Glomerular visceral epithelial cell (primary cell): ENCODE results near the gene OR2T1.
A peak's percentile ranks its signal among the peaks of the same experiment; 100 is the strongest.
"Not testable (repeated sequence)": the region's sequence is repeated elsewhere in the genome, so short reads cannot be mapped to it uniquely, and the experiment has no call there.

Experiments
- DNase-seq: peaks from one replicate; pipeline ENCODE4 v3.0.0-alpha.2; 2016; ENCODE audit errors: extremely low spot score

The OR2T1 gene, protein sequence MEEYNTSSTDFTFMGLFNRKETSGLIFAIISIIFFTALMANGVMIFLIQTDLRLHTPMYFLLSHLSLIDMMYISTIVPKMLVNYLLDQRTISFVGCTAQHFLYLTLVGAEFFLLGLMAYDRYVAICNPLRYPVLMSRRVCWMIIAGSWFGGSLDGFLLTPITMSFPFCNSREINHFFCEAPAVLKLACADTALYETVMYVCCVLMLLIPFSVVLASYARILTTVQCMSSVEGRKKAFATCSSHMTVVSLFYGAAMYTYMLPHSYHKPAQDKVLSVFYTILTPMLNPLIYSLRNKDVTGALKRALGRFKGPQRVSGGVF

DNA sequence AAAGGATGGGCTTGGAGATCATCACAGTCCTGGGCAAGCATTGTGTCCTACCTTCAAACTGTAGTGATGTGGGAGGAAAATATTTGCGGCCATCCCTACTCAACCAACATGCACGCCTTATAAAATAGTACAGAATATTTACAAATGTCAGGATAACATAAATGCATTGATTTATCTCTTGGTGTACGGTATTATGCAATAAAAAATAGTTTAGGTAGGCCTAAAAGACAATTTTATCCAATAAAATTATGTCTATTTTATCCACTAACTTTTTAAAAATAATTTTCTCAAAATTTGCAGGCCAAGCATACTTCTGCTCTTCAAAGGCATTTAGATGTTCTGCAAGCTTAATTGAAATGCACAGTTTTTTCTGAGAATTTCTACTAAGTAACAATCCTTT is at the start of gene OR2T1:
OR2T1 (plus strand) TSS at position 301 of the 400 bp plus-strand sequence. CDS start 3,100 bp downstream, outside the sequence.
- no peak for DNase-seq

DNA sequence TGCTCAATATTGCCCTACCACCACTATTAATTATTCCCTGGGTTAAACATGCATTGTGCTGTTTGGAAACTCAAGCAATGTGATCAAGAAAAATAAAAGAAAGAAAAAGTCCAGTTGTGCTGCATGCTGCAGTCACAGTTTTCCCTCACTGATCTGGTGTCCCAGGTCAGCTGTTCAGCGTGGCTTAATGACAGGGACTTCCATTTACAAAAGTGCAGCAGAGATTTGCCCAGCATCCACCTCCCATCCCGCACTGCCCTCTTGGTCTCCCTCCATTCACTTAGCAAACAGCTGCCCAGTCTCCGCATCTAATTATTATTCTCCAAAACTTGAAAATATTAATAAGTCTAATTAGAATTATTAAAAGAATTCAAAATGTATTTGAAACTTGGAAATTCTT is 43.4 kb upstream of the OR2T1 start:
- no peak for DNase-seq

DNA sequence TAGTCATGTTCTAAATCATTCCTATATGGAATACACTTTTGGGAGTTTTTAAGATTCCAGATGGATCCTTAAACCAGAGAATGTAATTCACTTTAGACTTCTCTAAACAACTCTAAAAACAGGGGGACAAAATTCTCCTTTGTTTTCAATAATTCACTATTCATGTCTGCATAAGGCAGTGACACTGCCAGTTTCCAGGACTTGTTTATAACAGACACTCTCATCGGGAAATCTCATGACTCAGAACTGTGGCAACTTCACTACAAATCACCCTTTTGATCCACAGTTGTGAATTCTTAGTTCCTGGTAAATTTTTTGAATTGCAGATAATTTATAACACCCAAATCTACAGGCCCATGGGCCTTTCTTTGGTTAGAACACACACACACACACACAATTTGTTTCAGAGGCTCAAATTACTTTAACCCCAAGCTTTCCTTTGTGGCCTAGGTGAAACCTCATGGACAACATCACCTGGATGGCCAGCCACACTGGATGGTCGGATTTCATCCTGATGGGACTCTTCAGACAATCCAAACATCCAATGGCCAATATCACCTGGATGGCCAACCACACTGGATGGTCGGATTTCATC is 41.6 kb upstream of the OR2T1 start, which contains the start of gene OR2T4:
OR2T4 (plus strand) TSS at position 545 of the 595 bp plus-strand sequence; CDS start at position 545, 0 bp downstream.
- no peak for DNase-seq

DNA sequence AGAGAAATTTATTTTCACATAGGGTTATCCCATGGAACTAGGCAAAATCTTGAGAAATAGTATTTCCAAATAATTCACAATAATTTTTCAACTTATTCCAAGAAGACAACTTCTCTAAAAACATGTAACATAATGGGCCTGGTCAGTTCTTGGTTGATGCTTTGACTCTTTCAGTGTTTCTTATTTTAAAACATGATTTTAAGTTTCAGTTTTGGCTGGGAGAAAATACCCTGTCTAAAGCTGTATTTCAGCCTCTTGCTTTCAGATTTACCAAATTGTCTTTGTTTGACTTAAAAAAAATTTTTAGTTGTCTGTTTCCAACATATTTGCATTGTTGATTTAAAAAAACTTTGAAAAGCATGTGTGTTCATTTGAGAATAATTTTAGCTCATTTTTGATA is 36.2 kb upstream of the OR2T1 start:
- no peak for DNase-seq

DNA sequence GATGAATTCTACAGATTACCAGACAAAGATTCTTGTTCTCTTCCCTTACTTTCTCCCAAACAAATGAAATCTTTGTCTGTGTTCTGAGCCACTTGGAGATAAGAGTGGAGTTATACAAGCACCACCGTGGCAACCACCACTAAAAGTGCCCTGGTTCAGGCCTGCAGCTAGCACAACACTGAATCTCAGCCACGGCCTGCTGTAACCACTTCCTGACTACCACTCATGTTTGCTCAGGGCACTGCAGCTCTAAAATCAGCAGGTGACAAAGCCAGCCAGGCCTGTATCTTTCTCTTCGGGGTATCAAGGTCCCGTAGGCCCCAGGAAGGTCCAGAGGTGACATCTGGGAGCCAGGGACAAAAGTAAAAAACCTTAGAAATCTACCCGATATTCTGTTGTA is 30.5 kb upstream of the OR2T1 start:
- no peak for DNase-seq

DNA sequence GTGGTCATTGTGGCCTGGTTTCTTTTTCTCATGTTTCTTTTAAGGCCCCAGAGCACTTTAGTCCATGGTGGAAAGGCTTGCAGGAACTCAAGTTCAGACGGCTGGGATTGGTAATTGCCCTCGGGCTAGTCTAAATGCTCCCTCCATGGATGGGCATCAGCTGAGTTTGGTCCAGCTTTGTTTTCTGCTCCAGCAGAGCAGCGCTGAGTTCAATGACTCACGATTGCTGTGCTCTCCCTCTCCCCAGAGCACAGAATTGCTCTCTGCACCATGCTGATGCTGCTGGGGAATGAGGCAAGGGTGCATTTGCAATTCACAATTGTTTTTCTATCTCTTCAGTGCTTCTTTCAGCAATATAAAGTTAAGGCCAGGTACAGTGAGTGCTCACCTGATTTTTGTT is 29.1 kb upstream of the OR2T1 start:
- DNase-seq = no peak

DNA sequence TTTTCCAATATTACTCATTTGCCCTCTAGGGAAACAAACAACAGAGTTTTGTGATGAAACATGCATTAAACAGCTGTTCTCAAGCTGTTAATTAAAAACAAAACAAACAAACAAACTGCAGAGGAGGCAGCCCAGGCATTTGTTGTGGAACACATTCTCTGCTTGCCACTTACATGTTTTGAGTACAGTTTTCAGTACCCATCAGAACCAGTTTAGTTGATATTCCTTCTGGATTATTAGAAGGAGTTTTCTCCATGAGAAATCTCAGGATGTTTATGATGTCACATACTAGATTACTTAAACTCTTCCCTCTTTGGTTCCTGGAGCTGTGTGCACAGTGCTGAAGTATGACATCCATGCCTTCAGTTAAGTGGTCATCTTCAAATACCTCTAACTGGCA is 27.4 kb upstream of the OR2T1 start, which contains the start of gene OR2T6:
OR2T6 (plus strand) TSS at position 301 of the 400 bp plus-strand sequence. CDS start 11,863 bp downstream, outside the sequence.
- no peak for DNase-seq

DNA sequence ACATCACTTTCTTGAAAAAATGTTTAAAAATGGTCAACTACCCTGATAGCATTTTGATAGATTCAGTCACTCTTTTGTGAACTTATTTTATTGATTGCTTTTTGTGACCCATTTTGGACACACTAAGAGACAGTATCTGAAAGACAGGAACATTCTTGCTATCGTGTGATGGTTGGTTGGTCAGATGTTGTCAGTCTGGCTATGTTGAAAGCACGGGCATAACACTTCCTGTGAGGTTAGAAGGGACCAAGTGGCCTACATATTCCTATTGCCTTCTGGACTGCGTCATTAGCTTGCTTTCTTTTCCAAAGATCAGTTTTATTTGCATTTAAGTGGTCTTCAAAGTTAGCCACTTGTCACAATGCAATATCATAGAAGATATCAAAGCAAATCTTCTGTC is 25.9 kb upstream of the OR2T1 start:
- no peak for DNase-seq

DNA sequence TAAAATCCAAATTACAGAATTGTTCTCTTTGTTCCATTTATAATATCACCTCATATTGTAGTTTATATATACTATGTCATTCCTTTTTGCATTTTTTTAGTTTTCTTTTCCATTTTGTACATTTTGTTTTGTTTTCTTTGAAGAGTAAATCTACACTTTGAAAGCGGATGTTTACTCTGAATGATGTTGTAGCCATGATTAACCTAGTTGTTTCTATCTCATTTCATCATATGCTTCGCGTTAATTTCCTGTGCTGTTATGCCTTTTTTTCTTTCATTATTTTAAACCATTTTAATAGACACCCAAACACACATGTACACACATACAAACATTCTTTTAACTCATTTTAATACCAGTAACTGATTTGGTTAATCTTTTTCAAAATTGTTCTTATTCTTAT is 22.0 kb upstream of the OR2T1 start:
- DNase-seq = no peak

DNA sequence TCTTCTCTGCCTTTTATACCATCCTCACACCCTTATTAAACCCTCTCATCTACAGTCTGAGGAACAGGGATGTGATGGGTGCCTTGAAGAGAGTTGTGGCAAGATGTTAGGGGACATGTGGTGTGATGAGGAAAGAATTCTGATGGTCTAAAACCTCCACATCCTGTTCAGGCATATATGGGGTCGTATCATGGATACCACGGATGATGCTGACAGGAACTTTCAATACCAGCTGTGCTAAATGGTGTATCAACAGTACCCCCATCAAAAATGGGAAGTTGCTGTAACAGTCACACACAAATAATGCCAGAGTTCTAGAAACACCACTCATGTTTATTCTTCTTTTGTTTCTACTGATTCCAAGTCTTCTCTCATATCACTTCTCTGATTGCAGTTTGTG is 14.4 kb upstream of the OR2T1 start:
- DNase-seq = no peak

DNA sequence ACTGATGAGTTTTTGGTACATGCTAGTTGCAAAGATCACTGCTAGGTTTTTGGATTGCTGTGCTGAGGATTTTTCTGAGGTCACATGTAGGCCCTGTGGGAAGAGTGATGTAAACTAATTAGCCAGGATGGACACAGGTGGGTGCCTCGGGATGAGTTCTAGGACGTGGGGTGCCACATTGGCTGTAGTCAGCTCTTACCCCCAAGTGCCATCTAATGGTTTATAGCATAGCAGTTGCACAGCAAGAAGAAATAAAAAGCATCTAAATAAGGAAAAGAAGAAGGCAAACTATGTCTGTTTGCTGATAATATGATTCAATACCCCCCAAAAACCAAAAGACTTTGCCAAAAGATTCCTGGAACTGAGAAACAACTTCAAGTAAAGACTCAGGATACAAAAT is 9.8 kb upstream of the OR2T1 start:
- no peak for DNase-seq

DNA sequence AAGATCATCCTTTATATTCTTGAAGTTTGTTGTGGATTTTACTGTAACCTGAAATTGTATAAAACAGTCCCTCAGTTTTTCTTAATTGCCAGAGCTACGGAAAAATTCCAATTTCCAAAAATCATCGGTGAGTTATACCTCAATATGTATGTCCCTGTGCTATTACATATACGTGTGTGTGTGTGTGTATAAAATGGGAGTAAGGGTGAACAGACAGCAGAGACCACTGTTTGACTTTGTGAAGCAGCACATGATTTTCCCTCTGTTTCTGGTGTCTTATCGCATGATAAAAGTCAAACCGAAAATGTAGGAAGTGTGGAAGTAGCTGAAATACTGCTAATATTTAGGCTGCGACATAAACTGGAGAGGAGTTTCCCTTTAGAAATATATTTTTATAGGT is 1.2 kb downstream of the OR2T1 start:
- no peak for DNase-seq

DNA sequence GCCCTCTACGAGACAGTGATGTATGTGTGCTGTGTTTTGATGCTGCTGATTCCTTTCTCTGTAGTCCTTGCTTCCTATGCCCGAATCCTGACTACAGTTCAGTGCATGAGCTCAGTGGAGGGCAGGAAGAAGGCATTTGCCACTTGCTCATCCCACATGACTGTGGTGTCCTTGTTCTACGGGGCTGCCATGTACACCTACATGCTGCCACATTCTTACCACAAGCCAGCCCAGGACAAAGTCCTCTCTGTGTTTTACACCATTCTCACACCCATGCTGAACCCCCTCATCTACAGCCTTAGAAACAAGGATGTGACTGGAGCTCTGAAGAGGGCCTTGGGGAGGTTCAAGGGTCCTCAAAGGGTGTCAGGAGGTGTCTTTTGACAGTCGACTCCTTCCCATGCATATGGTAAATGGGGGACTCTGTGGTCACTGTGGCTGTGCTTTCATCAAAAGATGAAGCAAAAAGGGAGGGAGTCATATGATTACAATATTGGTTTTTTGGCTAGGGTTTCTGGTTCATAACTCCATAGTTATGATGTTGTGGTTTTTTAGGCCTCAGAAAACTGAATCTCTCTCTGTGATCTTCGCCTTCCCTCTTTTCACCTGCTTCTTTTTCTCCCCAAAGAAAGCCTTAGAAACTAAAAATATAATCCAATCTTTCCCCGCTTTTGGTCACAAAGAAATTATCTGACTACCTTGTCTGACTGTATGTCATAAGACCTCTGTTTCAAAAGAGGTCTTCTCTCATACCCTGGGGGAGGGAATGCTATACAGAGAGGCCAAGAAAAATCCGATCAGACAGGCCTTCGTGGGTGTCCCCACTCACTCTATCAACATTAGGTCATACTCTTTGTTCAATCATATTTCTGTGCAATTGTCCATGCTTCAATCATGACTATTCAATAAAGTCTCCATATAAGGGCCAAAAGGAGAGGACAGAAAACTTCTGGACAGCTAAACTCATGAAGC is 4.2 kb downstream of the OR2T1 start:
- DNase-seq = no peak

DNA sequence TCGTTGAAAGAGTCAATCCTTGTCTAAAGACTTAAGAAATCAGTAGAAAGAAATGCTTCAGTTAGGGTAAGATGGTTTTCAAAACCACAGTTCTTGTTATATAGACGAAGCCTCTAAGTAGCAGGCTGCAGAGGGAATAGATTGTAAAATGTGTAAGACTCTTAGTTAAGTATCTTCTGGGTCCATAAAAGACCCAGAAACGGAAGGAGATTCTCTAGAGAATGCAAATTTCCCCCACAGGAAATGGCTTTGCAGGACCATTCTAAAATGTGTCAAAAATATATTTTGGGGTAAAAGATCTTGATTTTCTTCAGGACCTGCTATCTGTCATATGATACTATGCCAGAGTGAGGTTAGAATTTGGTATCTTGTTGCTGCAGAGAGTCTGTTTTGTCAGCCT is 13.4 kb downstream of the OR2T1 start:
- DNase-seq = no peak

DNA sequence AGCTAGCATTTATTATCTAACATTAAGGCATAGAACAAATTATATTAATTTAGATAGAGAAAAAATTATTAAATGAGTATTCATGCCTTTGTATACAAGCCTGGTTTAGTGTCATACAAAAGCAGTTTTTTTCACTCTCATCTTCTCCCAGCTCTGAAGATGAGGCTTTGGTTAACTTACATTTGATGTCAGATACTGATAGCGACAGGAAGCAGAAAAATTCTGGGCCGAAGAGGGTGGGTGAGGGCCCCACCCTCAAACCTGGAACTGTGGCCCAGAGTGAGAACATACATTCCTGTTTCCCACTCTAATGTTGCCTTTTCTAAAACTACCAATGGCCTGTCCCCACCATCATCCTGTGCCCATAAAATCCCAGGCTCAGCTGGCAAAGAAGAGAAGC is 15.0 kb downstream of the OR2T1 start:
- DNase-seq = no peak

DNA sequence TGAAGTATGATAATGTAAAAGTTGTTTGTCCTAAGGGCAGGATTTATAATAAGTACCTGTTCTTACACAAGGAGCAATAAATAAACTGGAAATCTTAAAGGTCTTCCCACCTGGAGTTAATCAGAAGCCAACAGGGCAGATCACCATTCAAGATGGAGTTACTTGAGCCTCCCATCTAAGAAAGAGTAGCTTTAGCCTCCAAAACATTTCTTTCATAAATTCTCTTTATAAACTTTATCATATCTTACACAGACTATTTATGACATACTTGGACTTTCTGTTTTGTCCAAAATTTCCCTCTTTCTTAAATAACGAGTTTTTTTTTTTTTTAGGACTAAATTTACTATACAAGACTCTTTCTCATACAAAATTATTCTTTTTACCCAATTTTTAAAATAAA is 18.5 kb downstream of the OR2T1 start:
- DNase-seq = peak; percentile 1

DNA sequence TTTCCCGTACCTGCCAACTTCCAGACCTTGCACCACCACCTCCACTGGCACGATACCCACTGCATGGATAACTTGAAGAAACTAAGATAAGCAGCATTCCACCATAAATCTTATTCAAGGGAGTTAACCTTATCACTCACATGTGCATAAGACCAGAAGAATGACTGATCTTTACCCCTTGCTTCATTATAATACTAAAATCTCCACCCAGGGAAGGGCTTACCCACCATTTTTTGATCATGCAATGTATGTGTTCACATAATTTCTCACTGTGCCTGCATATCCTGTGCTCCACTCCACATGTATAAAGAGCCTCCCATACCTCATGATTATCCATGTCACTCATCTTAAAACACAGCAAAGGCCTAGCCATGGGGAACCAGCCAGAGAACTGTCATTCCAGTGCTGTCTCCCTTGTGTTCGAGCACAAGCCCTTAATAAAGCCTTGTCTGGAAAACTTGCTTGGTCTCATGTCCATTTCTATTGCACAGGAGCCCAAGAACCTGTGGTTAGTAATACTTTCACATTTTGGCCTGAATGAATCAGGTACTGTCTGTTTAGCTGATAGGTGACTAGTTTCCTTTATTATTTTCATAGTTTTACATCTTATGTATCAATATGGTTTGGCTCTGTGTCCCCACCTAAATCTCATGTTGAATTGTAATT is 24.8 kb downstream of the OR2T1 start:
- DNase-seq = not testable (repeated sequence)

DNA sequence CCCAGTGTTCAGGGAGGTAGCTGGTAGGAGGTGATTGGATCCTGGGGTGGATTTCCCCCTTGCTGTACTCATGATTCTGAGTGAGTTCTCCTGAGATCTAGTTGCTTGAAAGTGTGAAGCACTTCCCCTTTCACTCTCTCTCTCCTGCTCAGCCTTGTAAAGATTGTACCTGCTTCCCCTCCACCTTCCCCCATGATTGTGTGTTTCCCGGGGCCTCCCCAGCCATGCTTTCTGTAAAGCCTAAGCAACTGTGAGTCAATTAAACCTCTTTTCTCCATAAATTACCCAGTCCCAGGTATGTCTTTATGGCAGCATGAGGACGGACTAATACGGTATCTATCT is 25.3 kb downstream of the OR2T1 start:
- DNase-seq = not testable (repeated sequence)

DNA sequence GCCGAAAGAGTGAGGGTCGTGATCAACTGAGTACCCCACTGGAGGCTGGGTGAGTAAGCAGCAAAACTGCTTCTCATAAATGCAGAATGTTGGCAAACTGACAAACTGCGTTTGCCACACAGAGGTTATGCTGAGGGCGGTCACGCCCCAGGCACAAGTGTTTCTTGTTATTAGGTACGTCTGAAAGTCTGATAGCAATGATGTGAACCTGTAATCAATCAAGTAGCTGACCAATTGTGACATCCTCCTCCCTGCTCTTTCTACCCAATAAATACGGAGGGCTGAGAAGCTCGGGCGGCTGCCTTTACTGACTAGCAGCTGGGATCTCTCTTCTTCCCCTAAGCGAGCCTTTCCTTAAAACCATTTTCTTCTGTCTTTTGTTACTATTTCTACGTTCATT is 28.8 kb downstream of the OR2T1 start:
- DNase-seq = not testable (repeated sequence)

DNA sequence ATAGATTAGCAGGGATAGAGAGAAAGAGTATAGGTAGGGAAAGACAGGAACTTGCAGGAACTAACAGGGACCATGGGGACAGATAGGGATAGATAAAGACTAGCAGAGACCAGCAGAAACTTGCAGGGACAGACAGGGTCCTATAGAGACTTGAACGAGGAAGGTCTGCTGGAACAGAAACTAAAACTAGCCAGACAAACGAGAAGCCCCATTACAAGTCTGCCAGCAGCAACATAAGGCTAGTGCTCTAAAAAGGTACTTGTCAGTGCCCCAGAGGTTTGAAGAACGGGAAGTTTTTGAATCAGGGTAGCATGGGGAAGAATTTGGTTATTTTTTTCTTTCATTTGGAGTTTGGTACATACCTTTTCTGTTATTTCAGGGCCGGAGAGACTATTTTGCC is 29.4 kb downstream of the OR2T1 start:
- not testable (repeated sequence) for DNase-seq

DNA sequence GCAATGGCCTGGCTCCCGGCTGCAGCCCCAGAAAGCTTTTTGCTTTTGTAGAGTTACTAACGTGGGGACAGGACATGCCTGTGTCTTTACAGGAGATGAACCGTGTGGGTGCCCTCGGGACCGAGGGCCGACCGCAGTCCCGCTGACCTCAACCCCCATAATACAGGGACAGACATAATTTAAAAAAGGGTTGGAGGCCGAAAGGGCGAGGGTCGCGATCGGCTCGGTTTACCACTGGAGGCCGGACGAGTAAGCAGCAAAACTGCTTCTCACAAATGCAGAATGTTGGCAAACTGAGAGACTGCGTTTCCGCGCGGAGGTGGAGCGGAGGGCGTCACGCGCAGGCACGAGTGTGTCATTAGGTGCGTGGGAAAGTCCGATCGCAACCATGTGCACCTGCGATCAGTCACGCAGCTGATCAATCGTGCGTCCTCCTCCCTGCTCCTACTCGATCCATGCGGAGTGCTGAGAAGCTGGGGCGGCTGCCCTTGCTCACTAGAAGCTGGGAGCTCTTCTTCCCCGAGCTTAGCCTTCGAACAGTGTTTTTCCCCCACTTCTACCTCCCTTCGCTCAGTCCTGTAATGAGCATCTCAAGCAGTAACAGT is 31.1 kb downstream of the OR2T1 start:
- not testable (repeated sequence) for DNase-seq
